ENCODE data around the gene SPATA19. TPM values are rescaled to one million over a fixed set of nuclear protein-coding genes. Genes with fewer than 3 reads are reported as not detected.

SPATA19 gene
- total RNA-seq, 1 donor from 2014 or later: not detected

DNA sequence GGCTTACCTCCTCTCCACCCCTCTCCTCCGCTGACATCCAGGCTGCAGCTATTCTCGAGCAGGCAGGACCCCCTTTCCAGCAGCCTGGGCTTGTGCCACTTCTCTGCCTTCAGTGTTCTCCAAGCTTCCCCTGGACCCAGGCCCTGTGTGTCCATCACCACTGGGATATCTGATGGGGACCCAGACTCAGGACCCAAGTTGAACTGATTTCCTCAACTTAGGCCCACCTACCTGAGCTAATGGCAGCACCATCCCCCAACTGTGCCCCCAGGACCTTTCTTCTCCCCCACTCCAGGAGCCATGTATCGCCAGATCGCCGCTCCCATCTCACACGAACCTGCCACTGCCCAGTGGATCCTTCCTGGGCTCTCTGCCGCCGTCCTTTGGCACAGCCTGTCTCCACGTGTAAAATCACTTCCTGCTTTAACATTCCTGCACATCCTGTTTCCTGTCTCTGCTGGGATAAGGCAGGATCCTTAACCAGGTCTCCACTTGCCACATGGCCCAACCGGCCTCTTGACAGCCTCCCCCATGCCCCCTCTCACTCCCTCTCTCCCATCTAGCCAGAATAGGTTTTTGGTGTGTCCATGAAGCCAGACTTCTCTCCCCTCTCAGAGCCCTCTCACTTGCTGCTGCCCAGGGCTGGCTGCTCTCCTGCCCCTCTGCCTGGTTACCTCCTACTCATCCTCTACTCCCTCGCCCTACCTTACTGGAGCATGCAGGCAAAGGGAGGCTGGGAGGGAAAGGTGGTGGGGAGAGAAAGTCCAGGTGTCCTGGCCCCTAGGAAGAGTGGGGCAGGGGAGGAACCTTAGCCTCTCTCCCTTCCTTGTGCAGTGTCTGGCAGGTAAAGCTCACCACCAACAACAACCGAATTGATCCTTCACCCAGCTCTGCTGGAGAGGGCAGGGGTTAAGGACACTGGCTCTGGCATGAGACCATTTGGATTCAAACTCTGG lies 9.4 kb downstream of the SPATA19 start:
- no peak for DNase-seq (ENCODE audit: low spot score)

DNA sequence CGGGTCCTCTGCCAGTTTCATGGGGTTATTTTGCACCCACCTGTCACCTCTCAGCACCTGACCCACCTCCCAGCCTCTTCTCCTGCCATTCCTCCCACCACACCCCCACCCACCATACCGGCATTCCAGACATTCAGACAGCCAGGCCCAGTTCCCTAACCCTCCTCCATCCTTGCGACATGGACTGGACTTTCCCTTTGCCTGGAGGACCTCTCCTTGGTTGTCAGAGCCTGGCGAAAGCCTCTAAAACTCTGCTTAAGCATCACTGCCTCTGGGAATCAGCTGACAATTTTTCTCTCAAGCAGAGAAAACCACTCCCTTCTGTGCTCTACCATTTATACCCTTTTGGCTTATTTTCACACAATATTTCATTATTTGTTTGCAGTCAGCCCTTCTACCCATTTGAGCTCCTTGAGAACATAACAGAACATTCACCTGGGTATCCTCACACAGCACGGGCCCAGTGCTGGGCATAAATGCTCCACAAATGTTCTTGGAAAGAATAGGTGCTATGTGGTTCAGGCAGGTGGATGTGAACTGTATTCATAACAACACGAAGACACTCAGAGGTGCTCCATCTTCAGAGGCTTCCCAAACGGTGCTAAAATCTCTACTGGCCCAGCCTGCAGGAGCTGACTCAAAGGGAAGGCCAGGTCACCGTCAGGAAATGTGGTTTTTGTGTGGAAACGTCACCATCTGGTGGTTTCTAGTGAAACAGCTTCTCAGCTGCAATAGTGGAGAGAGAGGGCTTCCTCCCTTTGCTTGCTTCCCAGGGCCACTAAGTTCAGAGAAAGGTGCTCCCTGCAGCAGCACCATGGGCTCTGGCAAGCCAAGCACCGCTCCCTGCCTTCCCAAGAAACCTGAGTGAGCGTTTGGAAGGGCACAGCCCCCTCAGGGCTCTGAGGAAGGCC lies 10.4 kb downstream of the SPATA19 start:
- no peak for DNase-seq (ENCODE audit: low spot score)

DNA sequence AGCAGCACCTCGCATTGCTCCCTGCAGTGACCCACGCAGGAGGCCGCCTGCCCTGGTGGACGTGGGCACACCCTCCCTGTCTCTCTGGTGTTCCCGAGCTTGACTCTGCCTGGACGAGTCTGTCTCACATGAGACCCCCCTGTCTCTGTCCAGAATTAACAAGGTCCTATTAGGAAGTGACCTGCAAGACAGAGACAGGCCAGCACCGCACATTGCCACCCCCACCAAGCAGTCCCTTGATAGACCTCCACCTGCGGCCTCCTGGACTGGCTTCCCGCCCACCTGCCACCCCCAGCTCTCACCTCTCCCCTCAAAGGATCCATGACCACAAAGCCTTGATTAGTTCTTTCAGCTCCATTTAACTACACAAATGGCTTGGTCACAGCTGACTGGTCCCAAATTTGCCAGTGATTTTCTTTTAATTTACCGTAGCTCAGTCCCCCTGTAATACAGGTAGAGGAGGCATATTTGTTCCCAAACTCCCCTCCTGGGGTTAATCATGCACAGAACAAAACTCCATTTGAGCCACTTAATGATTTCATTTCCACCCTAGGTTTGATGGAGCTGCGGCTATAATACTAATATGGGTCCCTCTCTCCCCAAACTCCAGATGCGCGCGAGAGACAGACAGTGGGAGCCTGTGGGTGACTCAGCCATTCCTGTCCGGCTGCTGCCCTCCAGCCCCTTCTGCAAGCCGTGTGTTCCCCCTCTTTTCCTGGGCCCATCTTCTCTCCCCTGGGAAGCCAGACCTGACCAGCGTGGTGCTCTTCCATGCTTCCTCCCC lies 11.2 kb downstream of the SPATA19 start:
- DNase-seq (ENCODE audit: low spot score): no peak

DNA sequence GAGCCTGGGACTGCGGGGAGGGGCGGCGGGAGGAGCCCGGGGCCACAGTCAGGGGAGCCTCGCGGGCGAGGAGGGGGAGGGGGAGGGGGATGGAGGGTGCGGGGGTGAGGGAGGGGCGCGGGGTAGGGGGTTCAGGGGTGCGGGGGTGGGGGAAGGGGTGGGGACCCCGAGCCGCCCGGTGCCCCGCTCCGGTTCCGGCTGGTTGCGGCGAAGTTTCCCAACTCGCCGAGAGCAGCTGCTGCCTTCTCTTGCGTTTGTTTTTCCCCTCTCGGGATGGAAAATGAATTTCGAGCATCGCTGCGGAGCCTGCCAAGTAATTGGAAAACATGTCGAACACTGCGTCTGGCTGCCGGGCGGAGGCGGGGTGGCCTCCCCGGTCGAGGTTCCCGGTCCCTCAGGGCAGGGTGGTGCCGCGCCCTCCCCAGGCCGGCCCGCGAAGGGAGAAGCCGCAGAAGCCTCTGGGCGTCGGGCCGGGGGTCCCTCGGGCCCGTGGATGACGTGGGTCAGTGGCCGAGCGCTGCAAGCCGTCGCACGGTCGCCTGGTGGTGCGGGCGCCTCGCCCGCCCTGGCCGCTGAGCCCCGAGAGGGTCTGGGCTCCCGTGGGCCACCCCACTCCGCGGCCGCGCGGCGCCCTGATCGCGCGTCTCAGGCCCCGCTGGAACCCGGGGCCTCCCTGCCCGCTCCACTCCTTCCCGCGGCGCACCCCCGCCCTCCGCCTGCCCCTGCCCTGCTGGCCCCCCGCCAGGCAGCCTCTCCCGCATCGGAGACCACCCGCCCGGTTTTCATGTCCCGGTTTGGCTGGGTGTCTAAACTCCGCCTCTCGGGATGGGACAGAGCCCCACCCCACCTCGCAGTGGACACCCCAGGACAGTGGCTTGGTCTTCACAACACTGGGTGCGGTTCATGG lies 12.1 kb downstream of the SPATA19 start:
- no peak for DNase-seq (ENCODE audit: low spot score)

DNA sequence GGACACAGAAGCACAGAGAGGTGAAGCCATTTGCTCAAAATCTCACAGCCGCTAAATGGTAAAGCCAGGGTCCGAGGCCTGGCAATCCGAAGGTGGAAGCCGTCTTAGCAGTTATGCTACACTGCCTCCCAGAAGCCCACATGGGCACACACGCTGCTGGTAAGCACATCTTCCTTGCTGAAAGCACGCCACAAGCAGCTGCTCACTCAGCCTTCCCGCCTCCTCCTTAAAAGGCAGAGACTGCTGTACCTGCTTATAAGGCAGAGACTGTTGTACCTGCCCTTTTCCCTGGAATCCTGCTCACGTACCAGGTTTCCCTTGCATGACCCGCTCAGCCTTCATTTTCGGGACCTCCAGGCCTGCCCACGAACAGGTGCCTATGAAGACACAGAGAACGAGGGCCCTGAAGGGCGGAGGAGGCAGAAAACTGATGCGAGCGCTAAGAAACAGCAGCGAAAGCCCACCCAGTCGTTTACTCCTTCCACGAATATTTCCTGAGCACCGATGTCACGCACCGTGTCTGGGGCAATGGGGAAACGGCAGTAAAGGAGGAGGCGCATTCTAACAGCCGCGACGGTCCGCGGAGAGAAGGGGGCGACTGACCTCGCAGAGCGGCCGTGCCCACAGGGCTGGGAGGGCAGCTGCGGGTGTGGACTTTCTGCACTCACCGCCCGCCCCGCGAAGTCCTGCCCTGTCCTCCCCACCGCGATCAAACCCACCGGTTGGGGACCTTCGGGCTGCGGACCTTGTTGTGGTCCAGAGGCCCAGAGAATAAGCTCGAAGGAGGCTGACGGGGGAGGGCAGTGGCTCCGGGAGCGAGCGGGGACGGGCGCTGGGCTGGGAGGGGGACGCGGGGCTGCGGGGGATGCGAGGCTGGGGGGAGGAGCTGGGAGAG lies 13.0 kb downstream of the SPATA19 start:
- DNase-seq (ENCODE audit: low spot score): no peak

DNA sequence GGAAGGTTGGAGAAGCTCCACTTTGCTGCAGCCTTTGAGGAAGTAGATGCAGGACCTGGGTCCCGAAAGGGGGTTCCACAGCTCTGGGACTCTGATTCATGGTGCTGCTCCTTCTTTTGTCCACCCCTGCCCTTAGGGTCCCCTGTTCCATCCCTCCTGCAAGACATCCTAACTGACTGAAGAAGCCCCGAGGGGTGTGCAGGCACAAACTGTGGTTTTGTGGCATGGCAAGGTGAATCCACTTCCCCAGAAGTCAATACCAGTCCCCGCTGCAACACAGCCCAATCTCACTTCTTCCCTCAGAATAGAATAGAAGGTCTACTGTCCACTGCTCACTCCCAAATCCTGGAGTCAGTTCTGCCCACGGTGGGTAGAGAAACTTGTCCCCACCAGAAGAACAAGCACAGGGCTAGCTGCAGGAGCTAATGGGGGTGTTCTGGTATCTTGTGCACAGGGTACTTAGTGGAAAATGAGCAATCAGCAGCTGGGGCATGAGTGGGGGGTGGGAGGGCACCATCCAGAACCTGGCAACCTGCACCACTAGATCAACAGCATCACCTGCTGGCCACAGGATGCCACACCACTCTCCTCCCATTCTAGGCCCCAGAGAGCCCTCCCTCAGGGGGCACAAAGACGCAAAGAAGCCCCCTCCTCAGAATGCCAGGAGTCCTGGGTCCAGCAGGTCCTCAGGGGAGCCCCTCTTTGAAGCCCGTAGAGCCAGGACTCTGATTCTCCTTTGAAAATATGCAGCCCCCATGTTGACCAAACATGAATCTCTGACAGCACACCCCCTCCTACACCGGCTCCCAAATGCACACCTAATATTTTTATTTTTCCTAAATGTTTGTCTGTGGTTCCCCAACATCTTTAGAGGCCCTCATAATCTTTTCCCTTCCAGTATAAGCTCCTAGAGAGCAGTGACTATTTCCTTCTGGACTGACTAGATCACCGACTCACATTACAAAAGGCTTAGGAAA lies 14.1 kb downstream of the SPATA19 start:
- DNase-seq (ENCODE audit: low spot score): no peak

DNA sequence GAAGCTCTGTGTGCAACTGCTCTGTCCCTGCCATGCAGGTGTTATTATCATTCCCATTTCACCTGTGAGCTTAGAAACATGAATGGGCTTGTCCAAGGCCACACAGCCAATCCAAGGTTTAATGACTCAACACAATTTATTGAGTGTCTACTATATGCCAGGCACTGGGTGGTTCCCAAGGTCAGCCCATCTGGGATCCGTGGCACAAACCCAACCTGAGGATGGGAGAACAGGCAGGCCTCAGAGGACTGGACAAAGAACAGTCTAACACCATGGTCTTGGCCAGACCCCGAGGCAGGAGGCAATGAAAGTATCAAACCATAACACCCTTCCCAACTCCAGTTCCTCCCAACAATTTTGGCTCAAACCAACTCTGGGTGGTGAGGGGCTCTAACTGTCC lies 15.7 kb downstream of the SPATA19 start:
- no peak for DNase-seq (ENCODE audit: low spot score)

DNA sequence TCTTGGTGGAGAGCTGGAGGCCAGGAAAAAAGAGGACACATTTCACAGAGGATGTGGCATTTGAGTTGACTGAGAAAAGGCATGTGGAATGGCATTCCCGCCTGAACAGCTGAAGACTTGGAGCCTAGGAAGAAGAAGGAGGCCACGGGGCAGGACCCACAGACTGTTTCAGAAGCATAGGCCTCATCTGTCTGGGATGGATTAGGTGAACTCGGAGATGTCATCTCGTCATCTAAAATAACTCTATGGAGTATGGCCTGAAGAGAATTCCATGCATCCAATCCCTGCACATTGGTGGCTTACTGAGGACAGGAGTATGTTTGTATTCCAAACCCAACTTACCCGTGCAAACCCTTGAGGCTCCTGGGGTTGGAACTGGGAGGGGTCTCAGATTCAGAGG lies 16.4 kb downstream of the SPATA19 start:
- no peak for DNase-seq (ENCODE audit: low spot score)

DNA sequence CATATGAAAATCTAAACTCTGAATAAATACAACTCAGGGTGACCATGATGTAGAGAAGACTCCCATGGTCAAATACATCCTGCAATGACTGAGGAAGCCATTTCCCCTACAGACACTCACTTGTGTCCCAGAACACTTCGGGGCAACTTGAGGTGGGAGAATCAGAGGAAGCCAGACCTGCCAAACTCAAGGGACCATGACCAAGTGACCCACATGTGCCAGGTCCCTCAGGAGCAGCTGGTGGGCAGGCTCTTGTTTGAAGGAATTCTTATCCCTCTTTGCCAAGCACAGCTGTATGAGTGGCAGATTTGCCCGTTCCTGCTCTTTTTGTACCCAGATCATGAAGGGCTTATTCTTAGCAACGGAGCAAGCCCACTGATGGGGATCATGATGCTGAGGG lies 17.8 kb downstream of the SPATA19 start:
- no peak for DNase-seq (ENCODE audit: low spot score)

DNA sequence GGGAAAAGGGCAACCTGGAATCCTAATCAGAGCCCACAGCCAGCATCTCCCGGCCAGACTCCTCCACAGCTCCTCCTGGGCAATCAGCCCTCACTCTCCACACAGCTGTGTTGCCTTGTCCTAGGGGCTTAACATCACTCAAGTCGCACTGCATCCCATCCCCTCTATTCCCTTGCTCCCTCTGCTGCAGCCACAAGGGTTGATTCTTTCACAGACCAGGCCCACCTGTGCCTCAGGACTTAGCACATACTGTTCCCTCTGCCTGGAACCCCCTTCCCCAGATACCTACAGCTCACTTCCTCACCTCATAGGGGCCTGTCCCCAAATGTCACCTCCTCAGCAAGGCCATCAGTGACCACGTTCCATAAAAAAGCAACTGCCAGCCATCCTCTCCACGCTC lies 18.4 kb downstream of the SPATA19 start:
- no peak for DNase-seq (ENCODE audit: low spot score)

DNA sequence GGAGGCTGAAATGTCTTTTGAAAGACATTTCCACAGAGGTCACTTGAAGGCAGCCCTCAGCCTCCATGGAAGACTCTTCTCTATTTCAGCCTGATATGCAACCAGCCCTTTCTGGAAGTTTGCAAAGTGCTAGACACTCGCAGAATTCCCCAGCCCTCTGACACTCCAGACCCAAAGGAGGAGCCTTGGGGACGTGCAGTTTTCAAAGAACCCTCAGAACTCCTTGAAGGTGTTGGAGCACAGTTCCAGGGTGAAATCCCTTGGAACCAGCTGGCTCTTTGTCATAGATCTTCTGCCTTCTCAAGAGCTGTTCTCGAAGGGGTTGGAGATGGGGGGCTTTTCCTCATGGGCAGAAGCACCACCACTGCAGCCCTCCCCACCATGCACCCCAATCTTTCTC lies 19.6 kb downstream of the SPATA19 start:
- no peak for DNase-seq (ENCODE audit: low spot score)

DNA sequence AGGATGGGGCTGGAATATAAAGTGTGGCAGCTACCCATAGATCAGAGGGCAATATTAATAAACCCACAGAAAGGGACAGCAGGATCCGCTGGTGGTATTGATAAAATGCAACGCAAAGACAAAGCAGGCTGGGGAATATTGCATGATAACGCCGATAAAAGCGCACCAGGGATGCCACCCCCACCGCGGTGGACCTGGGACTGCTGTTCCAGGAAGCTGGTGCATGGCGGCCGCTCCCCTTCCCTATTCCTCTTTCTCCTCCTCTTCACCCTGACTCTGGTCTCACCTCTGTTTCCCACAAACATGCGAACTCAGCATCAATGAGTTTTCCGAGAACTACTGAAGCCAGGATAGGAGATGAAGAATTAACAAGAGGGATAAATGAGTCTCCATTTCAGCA lies 20.2 kb downstream of the SPATA19 start:
- DNase-seq (ENCODE audit: low spot score): no peak

DNA sequence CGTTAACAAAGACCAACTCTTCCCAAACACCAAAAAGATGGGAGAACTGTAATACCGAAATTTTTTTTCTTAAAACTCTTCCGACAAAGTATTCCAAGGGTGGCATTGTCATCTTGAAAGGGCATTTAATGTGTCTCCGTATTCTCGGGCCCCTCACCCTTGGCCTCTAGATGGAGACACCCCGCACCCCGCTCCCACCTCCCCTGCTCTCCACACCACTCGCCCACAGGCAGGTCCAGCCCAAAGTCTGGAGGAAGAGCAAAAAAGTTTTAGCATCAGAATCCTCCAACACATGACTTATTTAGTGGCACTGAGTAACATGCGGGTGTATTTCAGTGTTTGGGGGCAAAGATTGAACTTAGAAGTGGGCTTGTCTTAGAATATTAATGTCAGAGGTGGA lies 20.7 kb downstream of the SPATA19 start:
- no peak for DNase-seq (ENCODE audit: low spot score)

DNA sequence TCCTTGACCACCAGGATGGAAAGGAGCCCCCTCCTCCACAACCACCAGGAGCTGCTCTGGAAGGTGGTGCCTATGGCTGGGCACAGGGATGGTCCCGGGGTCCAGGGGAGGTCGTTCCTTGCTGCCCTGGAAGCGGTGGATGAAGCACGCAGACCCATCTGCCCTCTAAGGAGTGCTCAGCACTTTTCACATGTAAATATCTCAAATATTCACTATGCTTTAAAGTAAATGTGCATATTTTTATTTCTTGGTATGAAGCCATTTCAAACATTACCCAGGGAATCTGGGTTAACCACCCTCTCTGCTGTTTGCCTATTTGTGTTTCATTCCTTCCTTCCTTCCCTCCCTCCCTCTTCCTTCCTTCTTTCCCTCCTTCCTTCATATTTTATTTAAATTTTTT lies 21.7 kb downstream of the SPATA19 start:
- no peak for DNase-seq (ENCODE audit: low spot score)

DNA sequence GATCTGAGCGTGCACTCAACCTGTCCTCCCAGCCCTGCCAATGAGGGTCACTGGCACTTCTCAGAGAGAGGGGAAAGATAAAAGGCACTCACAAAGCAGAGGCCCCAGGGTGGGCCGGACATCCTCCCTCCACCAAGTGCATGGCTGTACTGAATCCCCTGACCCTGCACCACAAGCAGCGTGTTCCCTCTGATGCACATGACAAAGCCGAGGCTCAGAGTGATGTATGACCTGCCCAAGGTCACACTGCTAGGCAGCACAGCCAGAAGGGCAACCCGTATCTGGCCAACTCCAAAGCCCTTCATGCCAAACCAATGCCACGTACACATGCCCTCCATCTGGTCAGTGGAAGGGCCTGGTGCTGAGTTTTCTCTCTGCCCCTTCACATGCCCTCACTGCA lies 22.1 kb downstream of the SPATA19 start:
- no peak for DNase-seq (ENCODE audit: low spot score)

DNA sequence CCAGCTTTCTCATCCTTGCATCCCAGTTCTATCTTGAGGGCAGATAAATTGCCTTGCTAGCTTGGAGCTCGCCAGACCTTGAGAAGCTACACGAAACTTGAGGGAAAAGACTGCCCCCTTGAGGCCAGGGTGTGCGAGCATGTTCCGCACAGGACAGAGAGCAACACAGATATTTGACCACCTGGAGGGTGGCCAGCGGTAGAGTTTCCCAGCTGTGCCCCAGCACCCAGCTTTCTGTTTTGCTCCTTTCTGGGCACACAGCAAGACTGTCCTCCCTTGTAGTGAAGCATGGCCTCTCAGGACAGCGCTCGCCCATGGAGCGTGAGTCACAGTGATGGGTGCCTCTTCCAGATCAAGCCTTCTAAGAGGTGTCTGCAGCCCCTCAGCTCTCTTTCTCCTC lies 23.5 kb downstream of the SPATA19 start:
- peak; percentile 66 for DNase-seq (ENCODE audit: low spot score)

DNA sequence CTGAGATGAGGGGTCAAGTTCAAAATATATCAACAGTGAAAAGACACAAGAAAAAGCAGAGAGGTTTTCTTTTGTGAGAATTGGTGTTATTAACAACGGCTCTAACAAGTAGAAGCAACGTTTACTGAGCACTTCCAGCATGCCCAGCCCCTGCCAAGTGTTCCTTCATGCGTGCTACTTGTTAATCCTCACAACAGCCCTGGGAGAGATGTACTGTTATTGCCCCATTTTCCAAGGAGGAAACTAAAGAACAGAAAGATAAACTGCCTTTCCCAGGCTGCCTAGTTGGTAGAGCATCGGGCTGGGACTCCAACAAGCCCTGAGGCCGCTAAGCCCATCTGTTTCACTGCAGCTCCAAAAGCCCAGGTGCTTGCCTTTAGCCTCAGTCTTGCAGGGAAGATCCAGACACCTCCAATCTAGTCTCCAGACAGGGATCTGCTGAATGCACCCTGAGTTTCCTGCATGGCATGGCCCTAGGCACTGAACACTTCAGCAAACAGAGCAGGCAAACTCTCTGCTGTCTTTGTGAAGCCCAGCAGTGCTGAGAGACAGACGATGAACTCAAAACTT lies 25.5 kb downstream of the SPATA19 start:
- no peak for DNase-seq (ENCODE audit: low spot score)

DNA sequence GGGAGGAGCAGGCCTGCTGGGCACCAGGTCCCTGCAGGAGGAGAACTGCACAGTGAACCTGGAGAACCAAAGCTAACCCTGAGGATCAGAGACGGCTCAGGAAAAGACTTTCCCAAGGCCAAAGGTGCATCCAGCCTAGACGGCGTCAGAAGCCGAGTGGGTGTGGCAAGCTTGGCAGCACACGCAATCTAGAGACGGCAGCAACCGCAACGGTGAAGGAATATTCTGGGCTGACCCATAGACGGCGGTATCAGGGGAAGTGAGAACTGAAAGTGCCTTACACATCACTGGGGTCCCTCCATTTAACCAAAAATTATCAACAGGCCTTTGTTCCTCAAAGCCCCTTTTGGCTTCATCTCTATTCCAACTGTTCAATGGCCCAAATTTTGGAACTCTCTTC lies 26.2 kb downstream of the SPATA19 start:
- no peak for DNase-seq (ENCODE audit: low spot score)
